Mammary epithelial cell (primary cell): ENCODE measurements around the gene FAM111A.

Experiments
- CTCF ChIP-seq, 2 donors: IDR thresholded peaks in 1 of 2; conservative IDR thresholded peaks in 1 of 2; 2 replicates each; pipeline ENCODE4 v1.5.1; 2011 to 2012; ENCODE audit warnings: inconsistent platforms in 2 of 2, low read length in 2 of 2, mild to moderate bottlenecking in 2 of 2, control low read depth in 1 of 2, low read depth in 1 of 2; ENCODE audit not compliant: insufficient read depth in 1 of 2; ENCODE audit errors: extremely low read depth in 1 of 2
- EZH2 ChIP-seq: IDR thresholded peaks from 2 replicates; pipeline ENCODE4 v1.6.1; 2012; ENCODE audit warnings: low read length, inconsistent platforms, borderline replicate concordance

DNA sequence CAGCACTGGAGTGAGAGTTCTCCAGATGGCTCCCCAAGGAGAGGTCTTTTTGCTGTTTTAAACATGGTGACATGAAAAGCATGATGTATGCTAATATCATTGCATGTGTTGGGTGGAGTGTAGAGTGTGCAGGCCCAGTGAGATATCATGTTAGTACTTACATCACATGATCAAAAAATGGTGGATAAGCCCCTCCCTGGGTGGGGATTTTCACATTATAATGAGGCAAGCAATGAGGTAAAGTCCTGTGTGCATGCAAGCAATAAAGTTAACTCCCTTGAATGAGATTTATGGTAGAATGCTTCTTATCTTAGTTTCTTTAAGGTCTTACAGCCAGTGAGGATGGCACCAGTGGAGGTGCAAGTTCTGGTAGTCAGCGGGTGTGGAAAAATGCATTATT lies 27.1 kb upstream of the FAM111A start:
- TF ChIP-seq CTCF (conservative IDR thresholded peaks at IDR 0.05 in 1 of 2, IDR thresholded peaks at IDR 0.05 in 1 of 2; ENCODE audit: extremely low read depth in 1 of 2, insufficient read depth in 1 of 2, low read depth in 1 of 2, low read length in 2 of 2) (no peak), EZH2 (no peak)
